ENCODE measurements around the gene CAMK2B.

Gene CAMK2B

DNA sequence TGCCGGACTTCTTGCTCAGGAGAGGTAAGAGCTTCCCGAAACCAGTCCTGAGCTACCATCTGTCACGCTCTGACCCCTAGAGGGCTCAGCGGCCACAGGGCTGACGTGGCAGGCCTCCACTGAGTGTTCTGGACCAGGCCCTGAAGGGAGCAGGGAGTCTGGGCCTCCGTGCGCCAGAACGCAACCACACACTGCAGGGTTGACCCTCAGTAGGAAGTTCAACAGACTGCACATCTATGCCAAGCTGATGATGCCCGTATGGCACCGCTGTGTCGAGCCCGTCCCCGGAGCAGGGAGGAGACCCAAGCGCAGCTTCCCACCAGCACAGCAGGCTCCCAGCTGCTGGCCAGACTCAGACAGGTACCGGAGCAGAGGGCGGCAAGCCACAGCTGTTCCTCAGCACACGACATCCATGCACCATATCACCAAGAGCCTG is 39.2 kb downstream of the CAMK2B start:
- DNase-seq, result no peak

DNA sequence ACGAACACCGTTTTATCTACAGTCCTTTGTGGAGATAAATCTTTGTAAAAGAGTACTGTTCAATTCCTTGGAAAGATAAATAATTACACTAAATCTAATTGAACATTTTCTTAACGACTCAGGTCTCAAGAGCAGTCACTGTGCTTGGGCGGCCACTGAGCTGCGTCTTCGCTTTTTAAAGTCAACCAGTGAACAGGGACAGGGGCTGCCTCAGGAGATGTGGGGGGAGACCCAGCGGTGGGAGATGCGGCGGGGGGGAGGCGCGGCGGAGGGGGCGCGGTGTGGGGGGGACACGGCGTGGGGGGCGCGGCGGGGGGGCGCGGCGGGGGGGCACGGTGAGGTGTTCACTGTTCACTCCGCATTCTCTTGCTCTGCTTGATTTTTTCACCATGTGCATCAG is 39.8 kb downstream of the CAMK2B start:
- no peak for DNase-seq

DNA sequence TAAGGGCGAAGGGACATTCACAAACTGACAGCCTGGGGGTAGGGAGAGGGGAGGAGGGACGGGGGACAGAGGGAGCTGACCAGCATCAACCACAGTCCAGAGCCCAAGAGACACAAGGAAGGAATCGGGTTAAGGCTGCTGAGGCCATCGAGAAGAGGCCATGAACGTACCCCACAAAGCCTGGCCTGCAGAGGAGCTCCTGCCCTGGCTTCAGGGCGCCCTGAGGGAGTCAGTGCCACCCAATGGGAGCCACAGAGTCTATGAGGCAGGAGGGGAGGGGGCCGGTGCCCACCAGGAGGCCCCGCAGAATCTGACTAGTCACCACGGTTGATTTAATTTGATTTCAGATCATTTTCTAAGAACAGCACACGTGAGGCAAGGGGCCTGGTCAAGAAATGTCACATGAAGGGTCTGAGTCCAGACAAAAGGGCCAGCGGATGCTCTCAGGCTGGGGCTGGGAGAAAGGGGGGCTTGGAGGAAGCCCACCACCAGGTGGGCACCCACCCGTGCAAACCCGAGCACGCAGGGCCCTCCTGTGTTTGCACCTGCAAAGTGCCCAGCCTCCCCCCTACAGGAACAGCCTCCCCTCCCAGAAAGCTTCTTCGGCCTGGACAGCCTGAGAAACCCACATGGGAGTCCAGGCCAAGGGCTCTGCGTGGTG is 40.4 kb downstream of the CAMK2B start:
- no peak for DNase-seq

DNA sequence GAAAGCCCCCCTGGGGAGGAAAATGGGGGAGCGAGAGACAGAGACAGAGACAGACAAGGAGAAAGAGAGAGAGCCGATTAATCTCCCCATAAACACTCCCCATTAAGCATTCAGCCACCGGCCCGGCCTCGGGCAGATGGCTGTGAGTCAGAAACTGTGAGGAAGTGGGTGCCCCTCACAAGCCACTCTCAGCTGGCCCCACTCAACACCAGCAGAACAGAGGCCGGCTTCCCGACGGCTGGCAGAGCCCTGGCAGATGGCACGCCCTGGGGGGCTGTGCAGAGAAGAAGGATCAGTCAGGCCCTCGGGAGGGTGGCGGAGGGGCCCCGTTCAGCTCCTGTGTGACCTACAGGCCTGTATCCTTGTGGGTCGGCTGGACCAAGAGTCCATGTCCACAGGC is 41.2 kb downstream of the CAMK2B start:
- no peak for DNase-seq

DNA sequence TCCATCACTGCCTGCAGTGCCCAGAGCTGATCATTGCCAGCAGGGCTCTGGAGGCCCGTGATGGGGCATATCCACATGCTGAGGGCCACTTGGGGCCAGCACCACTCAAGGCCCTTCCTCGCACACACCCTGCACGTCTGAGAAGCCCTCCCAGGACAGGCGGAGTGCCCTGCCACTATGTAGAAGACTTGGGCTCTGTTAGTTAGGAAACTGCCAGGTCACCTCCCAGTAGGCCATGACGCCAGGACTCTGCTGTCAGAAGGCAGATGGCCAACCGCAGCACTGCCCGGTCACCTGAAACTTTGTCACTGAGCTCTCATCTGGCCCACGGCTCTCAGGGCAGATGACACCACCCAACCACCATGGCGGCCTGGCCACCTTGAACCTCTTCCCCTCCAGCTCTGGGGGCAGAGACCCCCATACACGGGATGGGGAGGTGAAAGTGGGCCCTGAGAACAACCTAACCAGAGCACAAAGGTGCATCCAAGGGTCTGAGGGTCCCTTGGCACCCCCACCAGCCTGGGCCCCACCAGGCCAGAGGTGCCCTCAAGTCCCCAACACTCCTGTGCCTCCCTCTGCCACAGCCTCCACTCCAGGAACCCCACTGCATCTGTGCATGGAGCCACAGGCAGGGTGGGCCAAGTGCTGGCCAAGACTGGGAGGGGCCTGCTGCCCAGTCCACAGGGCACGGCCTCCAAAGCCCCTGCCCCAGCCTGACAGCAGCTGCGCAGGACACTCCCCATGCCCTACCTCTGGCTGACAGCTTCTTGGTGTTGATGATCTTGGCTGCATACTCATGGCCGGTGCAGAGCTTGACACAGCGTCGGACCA is 41.8 kb downstream of the CAMK2B start:
- DNase-seq, result no peak

DNA sequence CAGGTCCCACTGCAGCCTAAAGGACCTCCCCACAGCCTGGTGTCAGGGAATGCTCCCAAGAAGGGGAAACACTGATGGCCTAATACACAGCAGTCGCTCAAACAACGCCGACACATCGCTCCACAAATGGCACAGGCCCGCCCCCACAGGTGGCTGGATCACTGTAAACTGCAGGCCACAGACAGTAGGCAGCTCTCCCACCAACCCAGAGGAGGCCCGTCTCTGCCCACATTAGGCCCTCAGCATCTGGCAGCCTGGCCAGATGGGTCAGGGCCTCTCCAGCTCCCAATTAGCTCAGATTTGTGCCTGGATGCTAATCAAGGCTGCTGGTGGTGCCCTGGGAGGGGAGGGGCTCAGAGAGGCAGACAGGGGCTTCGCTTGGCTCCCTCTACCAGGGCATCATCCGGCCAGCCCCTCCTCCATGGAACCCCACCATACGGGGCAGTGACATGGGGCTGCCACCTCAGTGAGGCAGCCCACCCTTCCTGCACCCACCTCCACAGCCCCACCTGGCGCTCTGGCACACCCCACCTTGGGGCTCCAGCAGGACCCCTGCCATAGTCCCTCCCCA is 42.7 kb downstream of the CAMK2B start:
- no peak for DNase-seq

DNA sequence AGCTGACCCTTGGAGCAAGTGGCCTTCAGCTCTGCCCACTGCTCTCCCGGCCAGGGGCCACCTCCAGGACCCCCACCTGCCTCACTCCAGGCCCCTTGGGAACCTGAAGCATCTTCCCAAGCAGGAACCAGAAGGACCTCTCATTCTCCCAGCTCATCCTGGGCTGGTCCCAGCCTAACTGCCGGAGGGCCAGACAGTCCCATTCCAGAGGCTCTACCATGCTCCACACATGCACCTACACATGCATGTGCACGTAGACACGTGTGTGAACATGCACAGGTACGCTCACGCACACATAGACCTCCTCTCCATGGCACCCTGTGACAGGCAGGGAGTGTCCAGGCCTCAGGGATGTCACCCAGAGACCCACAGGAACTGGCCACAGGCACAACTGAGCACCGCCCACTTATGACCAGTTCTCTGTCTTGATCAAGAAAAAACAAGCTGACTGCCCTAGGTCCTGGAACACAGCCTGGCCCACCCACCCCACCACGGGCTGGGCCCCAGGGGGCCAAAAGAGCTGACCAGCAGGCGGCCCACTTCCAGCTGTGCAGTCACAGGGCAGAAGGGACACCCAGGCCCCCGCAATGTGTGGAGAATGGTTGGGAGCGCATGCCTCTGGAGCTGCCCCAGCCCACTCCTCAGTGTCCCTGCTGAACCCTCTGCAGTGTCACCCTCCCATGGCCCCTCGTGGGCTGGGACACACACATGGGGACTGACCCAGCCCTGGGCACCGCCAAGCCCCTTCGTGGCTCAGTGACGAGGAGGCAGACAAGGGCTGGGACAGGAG is 43.4 kb downstream of the CAMK2B start:
- no peak for DNase-seq

DNA sequence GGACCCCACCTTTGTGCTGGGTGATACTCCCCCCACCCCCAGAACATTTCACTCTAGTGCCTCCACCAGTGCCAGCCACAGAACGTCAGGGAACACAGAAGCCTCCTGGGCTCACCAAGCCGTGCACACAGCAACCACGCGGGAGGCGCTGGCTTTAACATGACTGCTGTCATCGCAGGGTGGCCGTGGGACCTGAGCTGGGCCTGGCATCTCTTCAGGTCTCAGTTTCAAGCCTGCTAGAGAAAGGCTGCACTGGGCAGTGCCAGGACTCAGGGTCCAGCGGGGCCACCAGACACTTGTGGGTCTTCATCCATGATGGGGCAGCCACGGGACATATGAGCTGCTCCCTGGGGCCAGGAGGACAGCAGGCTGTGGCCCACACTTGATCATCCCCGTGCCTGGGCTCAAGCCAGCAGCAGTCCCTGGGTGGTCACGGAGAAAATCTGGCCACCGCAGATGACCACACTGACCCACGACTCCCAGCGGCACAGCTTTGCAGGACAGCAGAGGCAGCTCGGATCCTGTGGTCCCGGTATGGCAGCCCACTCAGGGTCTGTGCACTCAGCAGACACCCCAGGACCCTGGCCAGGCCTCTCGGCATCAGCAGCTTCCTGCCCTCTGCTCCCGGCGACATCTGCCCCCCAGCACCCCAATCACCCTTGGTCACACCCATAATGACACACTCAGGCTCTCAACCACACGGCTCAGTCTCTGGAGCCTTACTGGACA is 44.2 kb downstream of the CAMK2B start:
- no peak for DNase-seq

DNA sequence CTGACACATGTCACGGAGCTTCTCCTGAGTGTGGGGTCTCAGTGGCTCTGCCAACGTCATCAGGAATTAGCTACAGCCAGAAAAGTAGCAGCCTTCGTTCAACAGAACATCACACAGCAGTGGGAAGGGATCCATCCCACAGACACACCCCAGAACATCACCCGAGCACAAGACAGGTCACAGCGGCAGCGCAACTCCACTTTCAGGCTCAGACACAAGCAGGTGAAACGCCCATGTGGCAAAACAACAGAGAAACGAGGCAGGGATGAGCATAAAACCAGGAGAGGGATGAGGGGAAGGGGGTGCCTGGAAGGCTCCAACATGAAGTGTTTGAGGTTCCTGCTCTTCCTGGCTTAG is 44.8 kb downstream of the CAMK2B start:
- no peak for DNase-seq

DNA sequence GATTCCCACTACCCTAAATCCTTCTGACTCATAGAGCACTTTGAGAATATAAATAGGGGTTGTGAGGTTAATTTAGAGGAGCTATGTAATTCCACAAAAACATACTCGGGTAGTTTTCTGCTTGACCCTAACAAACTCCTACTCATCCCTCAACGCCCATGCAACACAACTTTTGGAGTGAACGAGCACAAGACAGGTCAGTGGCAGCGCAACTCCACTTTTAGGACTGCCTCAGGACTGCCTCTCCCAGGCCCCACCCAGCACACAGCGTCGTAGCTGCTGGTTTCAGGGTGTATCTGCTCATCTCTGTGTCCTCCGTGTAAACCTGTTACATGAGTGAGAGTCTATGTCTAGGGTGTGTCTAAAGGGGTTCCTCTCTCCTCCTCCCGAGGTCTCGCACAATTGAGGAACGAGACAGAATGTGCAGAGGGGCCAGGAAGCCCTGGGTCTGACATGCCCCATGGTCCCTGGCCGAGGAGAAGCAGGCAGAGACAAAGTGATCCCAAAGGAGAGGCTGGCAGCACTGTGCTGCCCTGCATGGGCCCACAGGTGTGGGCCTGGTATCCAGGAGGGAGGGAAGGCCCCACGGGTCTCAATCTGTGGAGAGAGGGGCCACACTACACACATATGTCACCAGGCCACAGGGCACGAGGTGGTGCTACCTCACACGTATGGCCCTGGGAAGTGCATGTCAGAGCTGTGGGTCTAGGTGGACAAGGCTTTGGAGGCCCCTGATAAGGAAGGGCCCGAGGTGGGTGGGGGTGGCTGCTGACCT is 45.5 kb downstream of the CAMK2B start:
- DNase-seq, result no peak

DNA sequence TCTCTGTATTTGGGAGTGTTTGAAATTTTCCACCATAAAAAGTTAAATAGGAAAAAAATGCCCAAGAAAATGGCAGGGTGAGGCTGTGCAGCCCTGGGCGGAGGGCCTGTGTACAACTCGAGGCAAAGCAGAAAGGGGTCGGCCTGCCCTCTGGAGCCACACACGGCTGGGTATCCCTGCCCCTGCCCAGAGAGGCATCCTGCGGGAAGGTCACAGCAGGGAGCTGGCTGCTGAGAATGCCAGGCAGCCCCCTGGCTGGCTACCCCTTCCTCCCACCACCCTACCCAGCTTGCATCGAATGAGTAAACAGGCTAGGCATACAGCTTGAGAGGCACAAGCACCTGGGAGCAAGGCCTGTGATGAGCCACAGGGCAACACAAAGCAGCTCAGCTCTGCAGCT is 46.1 kb downstream of the CAMK2B start:
- no peak for DNase-seq

DNA sequence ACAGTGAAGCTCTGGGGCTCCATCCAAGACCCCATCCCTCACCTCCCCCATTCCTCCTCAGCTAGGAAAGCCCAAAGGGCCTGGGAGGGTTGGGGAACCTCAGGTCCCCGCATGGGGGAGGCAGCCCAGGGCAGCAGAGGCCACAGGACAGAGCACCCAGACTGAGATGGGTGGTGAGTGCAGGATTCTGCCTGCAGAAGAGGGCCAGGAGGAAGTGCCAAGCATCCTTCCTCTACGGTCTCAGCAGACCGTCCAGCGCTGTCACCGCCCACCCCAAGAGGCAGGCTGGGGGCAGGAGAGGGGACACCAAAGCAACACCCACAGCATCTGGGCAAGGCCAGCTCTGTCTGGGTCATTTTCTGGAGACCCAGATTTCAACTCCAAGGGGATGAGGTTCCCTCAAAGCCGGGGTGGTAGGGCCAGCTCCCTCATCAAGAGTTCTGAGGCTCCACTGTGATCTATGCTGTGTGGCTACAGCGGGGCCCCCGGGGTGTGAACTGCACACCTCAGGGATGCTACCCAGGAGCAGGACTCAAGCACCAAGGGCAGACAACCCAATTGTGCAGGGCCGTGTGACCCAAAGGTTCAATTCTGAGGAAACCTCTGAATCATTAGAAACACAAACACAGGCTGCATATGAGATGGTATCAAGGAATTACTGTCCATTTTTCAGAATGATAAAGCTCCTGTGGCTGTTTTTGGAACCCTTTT is 46.8 kb downstream of the CAMK2B start:
- DNase-seq, result no peak

DNA sequence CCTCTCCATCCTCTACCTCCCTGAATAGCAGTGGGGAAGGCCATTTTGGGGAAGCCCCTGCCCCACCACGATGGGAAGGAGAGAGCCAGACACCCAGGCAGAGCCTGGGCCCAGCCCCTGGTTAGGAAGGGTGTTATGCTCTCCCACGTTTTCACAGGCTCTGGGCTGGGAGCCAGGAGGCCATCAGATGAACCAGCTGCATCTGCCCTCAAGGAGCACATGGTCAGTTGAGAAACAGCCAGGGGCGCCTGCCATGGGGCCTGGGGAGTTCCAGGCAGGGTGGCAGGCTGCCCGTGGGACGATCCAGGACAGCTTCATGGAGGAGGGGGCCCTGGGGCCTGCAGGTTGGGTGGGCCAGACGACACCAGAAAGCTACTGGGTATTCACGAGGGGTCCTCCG is 47.5 kb downstream of the CAMK2B start:
- no peak for DNase-seq

DNA sequence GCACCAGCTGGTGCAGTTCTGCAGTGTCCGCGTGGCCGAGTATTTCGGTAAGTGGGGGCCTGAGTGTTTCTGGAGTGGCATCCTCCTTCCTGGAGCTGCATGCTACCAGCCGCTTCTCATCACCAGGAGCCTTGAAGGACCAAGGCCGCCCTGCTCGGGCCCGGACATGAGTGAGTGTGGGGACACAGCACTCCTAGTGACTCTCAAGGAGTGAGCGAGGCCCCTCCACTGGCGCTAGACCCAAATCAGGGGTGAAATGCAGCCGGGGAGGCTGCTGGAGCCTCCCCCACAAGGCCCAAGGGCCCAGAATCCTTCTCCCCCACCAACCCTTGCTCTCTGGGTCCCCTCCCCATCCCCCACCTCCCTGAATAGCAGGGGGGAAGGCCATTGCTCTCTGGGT is 48.0 kb downstream of the CAMK2B start:
- DNase-seq, result no peak

DNA sequence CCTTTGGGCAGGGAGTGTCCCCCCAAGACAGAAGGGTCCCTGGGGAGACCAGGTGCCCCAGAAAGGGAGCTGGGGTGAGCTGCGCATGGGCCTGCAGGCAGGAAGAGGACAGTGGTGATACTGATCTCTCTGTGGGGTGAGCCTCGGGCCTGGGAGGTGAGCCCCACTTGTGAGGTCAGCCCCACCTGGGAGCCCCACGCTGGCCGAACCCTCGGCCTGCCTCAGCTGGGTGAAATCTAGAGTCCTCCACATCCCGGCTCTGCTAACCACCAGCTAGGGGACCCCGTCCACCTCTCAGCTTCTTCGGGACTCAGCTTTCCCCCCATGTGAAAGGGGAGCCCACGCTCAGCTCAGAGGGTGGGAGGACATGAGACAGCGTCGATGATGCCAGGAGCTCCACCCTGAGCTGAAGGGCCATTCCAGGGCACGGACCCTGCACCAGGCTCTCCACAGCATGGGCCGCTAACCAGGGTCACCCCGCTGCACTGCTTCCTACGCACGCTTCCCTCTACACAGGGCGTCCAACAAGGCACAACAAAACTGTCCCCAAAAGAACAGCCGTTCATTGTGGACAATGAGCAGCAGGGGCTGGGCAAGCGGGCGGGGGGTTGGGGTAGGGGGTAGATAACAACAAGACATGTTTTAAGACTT is 48.7 kb downstream of the CAMK2B start:
- DNase-seq, result no peak

DNA sequence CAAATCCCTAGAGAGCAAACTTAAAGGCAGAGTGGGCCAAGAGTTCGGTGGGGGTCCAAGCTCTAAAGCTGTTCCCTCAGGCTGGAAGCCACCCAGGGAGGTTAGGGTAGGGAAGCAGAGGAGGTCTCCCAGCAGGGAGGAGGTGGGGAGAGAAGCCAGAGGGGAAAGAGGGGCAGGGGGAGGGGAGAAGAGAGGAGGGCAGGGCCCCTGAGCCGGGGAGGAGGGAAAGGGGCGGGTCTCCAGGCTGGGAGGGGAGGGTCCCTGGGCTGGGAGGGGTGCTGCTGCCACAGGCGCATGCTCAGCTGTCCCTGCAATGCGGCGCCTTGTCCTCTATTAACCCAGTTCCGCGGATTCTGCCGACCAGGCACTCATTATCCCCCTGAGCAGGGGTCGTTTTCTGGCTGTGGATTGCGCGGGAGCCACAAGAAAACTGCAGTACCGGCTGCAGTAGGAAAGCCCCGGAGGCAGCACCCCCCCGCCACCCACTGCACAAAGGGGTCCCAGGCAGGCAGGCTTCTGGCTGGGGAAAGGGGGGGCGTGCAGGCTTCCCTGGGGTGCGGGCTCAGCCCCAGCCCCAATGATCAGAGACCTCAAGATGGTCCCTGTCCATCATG is 49.3 kb downstream of the CAMK2B start:
- DNase-seq, result no peak

DNA sequence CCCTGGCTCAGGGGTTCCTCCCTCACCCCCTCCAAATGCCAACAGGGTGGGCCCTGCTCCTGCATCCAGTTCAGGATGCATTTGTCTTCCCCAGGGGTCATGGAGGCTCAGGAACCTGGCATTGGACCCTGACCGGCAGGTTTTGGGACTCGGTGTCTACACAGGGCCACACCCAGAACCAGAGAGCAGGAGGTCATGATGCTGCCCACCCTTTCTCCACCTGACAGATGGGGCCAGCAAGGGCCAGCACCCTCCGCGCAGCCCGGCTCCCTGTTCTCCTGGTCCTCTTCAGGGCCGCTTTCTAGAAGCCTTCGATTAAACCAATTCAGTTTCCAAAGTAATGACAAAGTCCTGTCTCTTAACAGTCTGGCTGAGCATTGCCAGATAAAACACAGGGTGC is 50.2 kb downstream of the CAMK2B start:
- no peak for DNase-seq

DNA sequence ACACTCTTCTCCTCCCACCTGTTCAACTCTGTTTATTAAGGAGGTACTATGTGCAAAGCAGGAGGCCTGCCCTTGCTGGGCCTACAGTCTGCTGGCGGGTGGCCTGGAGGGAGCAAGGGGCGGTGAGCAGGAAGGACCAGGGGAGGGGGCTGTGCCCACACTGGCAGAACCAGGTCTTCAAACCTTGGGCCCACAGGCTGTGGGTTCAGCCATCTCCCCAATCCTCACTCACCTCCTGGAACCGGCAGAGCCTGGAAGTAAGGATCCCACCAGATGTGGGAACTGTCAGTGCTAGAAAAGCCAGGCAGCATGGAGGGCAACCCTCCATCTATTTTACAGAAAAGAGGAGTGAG is 50.8 kb downstream of the CAMK2B start:
- DNase-seq, result no peak

DNA sequence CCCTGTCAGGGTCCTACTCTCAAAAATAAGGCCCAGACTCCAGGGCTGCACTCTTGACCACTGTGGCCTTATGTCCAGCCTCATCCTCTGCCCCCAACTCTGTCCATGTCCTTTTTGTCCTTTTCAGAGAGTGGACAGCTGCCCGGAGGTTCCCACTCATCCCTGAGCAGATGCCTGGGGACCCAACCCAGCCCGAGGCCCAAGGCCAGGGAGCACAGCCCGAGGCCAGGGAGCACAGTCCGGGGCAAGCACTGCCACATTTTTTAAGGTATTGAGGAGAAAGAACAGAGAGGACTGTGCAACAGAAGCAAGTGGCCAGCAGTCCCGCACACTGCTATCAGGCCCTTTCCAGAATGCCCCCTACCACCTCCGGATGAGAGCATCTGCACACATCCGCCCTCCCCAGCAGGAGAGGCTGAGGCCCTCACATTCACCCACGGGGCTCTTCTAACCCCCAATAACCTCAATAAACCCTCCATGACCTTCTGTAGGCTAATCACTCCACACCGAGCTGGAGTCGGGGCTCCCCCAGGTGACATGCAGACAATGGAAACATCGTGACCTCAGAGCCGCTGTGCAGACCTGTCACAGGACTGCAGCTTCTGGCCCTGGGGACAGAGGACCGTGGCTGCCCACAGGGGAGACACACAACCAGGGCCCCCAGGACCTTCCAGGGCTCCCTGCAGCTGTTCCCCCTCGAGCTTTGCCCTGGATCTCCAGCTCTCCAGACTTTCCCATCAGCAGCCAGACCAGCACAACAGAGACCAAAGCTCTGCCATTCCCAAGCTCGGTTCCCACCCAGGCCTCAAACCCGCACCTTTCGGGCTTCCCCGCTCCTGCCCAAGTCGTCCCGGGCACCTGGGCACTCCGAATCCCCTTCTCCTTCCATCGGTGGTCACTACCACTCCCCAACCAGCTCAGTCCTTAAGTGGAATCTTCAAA is 51.4 kb downstream of the CAMK2B start:
- DNase-seq, result no peak

Data from cortex of kidney (tissue), 1 donor.